Activated naive CD4-positive, alpha-beta T cell treated with anti-CD3 and anti-CD28 coated beads, Interleukin-2, amount 10 ng/mL, durations not matched to agents 7 days and 5 days (primary cell): ENCODE measurements around the gene CYP27B1.

Experiments
- CTCF ChIA-PET: fragments of 350-600 bp; sonication (Branson Sonifier 250); formaldehyde crosslinking; loops from one replicate; lab custom pipeline; 2021; ENCODE audit warnings: antibody characterized with exemption; lab: Charles Lee
- DNase-seq: peaks from one replicate; pipeline ENCODE4 v3.0.0-alpha.2; 2020
- H3K27ac Mint-ChIP-seq: one replicate; pipeline ENCODE4 v1.8.0; 2021; ENCODE audit warnings: mild to moderate bottlenecking, moderate library complexity, mixed read lengths
- H3K27me3 Mint-ChIP-seq: one replicate; pipeline ENCODE4 v1.8.0; 2021; ENCODE audit warnings: mild to moderate bottlenecking, mixed read lengths
- H3K36me3 Mint-ChIP-seq: one replicate; pipeline ENCODE4 v1.8.0; 2021; ENCODE audit warnings: mixed read lengths
- H3K4me1 Mint-ChIP-seq: one replicate; pipeline ENCODE4 v1.8.0; 2021; ENCODE audit warnings: mixed read lengths
- H3K4me3 Mint-ChIP-seq: one replicate; pipeline ENCODE4 v1.8.0; 2021; ENCODE audit warnings: mild to moderate bottlenecking, moderate library complexity, mixed read lengths
- H3K9me3 Mint-ChIP-seq: one replicate; pipeline ENCODE4 v1.8.0; 2021; ENCODE audit warnings: mixed read lengths

The CYP27B1 gene

DNA sequence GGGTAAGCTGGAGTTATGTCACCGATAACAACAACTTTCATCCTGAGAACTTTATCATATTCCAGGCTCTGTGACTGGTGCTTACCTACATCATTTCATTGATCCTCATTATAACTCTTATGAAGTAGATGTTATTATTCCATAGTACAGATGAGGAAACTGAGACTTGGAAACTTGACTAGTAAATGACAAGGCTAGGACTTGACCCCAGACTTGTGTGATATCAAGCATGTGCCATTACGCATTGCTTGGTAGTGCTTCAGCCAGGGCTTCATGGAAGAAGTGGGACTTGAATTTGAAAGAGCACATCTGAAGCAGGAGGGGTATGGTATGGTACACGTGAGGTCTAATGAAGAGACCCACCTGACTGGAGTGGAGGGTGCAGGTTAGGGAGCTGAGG lies 39.8 kb upstream of the CYP27B1 start:
- Mint-ChIP-seq H3K27me3 (no peaks in the 10 kb centered on the region), H3K9me3 (no peaks in the 10 kb centered on the region), H3K36me3 (peaks cover 11% of the 10 kb centered on the region)

DNA sequence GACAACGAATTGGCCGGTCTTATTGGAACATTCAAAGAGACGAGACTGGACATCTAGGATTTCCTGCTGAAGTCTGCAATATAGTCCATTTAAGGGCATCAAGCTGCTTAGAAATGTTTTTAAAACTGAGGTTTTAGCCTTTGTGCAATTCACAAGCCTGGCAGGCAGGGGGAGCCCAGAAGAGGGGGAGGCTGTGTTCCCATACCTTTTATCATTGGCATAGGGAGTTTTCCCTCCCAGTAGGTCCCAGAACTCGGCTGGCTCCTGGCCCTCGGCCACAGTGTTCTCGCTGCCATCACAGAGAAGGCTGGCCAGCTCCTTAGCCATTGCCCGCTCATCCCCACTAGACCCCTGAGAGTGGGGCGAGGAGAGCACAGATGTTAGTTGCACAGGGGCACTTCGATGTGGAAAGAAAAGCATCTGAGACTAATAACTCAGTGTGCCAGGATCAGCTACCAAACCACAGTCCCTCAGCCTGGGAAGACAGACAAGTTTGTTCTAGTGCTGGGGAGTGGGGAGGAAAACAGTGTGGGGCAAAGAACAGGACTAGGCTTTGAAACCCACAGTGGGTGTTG lies 36.5 kb upstream of the CYP27B1 start:
- no peak overlapping the region for H3K27ac Mint-ChIP-seq
- peaks cover 21% of the 10 kb centered on the region for H3K36me3 Mint-ChIP-seq
- CTCF ChIA-PET = interaction anchor here (0.8 to 7.9 kb wide), 27 partner anchors 10 to 219 kb away, joined by 3 to 147 read pairs (median 5); partner anchors contain the start of genes AVIL and TSFM
- peak; percentile 60 for DNase-seq
- H3K27me3 Mint-ChIP-seq = no peaks in the 10 kb centered on the region
- H3K4me1 Mint-ChIP-seq = no peaks in the 10 kb centered on the region
- H3K9me3 Mint-ChIP-seq = no peaks in the 10 kb centered on the region
- H3K4me3 Mint-ChIP-seq = no peak overlapping the region

More for the DNA sequence above, 39.8 kb upstream of the CYP27B1 start:
- no peak for DNase-seq
- H3K27ac Mint-ChIP-seq = no peak overlapping the region
- H3K4me3 Mint-ChIP-seq = no peak overlapping the region
- no peaks in the 10 kb centered on the region for H3K4me1 Mint-ChIP-seq
- CTCF ChIA-PET = interaction anchor here (1.5 kb wide), 1 partner anchor 98 kb away, joined by 7 read pairs; no protein-coding TSS in a partner anchor

DNA sequence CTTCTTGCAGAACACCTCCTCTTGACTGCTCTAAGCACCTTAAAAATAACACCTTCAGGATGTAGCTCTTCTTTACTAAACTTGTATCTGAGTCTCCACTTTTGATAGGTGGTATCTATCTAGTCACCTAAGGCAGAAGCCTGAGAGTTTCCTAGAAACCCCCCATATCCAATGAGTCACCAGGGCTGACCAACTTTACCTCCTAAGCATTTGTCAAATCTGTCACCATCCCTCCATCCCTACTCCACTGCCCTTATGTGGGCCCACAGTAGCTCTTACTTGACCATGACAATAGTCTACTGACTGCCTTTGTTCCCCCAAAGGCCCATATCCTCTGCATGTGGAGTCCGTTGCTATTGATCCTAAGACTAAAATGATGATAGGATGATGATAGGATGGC lies 35.7 kb upstream of the CYP27B1 start:
- H3K36me3 Mint-ChIP-seq = peaks cover 23% of the 10 kb centered on the region
- H3K4me3 Mint-ChIP-seq = no peak overlapping the region
- H3K27me3 Mint-ChIP-seq = no peaks in the 10 kb centered on the region
- H3K9me3 Mint-ChIP-seq = no peaks in the 10 kb centered on the region
- no peak overlapping the region for H3K27ac Mint-ChIP-seq
- no peaks in the 10 kb centered on the region for H3K4me1 Mint-ChIP-seq
- CTCF ChIA-PET = interaction anchor here (0.6 to 7.9 kb wide), 31 partner anchors 9 to 218 kb away, joined by 3 to 147 read pairs (median 4); partner anchors contain the start of genes AVIL and TSFM
- DNase-seq = no peak

DNA sequence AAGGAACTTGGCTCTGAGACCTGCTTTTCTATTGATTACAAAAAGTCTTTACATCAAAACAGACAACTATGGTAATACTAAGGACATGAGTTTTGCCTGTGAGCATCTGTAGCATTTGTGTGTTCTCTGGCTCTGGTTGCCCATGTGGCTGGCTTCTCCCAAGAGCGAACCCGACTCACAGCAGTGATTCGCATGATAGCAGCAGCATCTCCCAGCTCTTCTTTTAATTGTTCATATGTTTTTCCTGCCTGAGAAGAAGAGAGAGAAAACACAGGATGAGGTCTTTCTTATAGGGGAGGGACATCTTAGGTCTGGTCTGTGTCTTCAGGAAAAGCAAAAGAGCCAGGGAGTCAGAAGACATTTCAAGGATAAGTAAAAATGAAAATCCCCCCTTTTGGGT lies 34.1 kb upstream of the CYP27B1 start:
- Mint-ChIP-seq H3K4me1 (no peaks in the 10 kb centered on the region), H3K27me3 (no peaks in the 10 kb centered on the region), H3K9me3 (no peaks in the 10 kb centered on the region), H3K36me3 (peaks cover 33% of the 10 kb centered on the region), H3K4me3 (no peak overlapping the region), H3K27ac (peak overlapping the region; percentile 34)
- CTCF ChIA-PET = interaction anchor here (1.0 to 7.9 kb wide), 4 partner anchors 15 to 101 kb away, joined by 3 to 147 read pairs (median 8); partner anchors contain the start of gene TSFM
- DNase-seq = no peak

DNA sequence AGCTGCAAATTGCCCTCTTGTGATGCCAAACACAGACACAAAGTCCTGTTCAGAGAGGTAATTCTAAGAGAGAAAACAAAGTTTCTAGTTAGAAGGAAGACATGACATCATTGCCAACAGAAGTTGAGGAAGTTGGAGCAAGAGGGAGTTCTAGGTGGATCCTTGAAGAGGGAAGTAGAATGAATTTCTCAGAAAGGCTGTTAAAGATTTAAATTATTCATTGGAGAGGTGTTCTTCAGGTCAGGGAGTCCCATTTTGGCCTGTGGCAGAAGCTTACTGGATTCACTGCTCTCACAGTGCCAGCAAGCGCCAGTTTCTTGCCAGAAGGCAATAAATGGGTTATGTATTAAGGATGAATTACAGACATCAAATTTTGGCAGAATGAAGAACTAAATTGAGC lies 31.1 kb upstream of the CYP27B1 start:
- no peak overlapping the region for H3K4me3 Mint-ChIP-seq
- no peaks in the 10 kb centered on the region for H3K27me3 Mint-ChIP-seq
- no peaks in the 10 kb centered on the region for H3K4me1 Mint-ChIP-seq
- peaks cover 46% of the 10 kb centered on the region for H3K36me3 Mint-ChIP-seq
- H3K27ac Mint-ChIP-seq = no peak overlapping the region
- H3K9me3 Mint-ChIP-seq = no peaks in the 10 kb centered on the region
- DNase-seq = no peak
- CTCF ChIA-PET = interaction anchor here (0.8 to 7.9 kb wide), 3 partner anchors 15 to 104 kb away, joined by 3 to 147 read pairs (median 3); partner anchors contain the start of genes AVIL and TSFM

DNA sequence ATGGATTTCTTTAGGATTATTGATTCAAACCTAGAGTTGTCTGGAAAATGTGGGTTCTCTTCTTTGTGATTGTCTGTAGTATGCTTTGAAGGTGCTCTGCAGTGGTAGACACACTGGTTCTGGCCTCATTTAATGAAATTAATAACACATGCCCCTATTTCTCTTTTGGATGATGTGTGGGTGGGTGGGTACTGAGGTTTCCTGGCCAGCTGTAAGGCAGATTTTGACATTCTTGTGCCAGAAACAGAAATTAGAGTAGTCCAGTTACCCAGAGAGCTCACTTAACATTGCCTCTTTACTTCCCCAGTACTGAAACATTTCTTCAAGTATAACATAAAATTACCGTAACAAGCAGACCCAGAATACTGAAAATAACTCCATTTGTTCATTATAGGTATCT lies 30.1 kb upstream of the CYP27B1 start:
- H3K27ac Mint-ChIP-seq = no peak overlapping the region
- peaks cover 45% of the 10 kb centered on the region for H3K36me3 Mint-ChIP-seq
- H3K4me3 Mint-ChIP-seq = no peak overlapping the region
- DNase-seq = no peak
- H3K27me3 Mint-ChIP-seq = no peaks in the 10 kb centered on the region
- H3K4me1 Mint-ChIP-seq = no peaks in the 10 kb centered on the region
- CTCF ChIA-PET = interaction anchor here (1.5 kb wide), 1 partner anchor 108 kb away, joined by 3 read pairs; no protein-coding TSS in a partner anchor
- H3K9me3 Mint-ChIP-seq = no peaks in the 10 kb centered on the region

DNA sequence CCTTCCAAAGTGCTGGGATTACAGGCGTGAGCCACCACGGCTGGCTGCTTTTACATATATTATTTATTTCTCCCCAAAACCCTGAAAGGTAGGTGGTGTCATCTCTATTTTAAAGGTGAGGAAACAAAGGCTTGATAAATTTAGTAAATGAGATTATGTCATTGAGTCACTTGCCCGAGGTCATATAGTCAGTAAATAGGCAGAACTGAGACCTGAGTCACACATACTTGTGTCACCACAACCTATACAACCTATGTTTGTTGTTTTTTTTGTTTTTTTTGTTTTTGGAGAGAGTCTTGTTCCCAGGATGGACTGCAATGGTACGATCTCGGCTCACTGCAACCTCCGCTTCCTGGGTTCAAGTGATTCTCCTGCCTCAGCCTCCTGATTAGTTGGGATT lies 28.5 kb upstream of the CYP27B1 start:
- Mint-ChIP-seq H3K4me3 (no peak overlapping the region), H3K27ac (no peak overlapping the region), H3K4me1 (no peaks in the 10 kb centered on the region), H3K36me3 (peaks cover 47% of the 10 kb centered on the region), H3K9me3 (no peaks in the 10 kb centered on the region), H3K27me3 (no peaks in the 10 kb centered on the region)
- CTCF ChIA-PET = interaction anchor here (1.5 to 2.6 kb wide), 2 partner anchors 13 to 110 kb away, joined by 3 to 13 read pairs; partner anchors contain the start of gene TSFM
- no peak for DNase-seq

DNA sequence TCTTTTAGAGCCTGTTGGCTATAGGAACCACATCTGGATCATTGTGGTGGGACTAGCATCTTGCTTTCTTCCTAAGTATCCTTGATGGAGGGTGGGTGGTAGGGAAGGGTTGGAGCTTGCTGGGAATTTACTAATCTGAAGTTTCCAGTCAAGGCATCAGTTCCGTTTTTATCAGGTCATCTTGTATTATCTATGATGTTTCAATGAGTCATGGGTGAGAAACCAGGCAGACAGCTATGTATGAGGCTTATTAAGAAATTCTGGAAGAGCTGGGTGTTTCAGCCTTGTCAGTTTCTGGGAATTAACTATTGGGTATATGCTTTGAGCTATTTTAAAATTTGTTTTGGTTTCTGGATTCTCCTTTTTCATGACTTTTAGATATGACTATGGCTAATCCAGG lies 27.0 kb upstream of the CYP27B1 start:
- H3K27ac Mint-ChIP-seq = no peak overlapping the region
- no peaks in the 10 kb centered on the region for H3K4me1 Mint-ChIP-seq
- CTCF ChIA-PET = interaction anchor here (1.1 to 3.5 kb wide), 5 partner anchors 9 to 126 kb away, joined by 3 to 24 read pairs (median 4); partner anchors contain the start of gene TSFM
- no peak overlapping the region for H3K4me3 Mint-ChIP-seq
- H3K27me3 Mint-ChIP-seq = no peaks in the 10 kb centered on the region
- peaks cover 46% of the 10 kb centered on the region for H3K36me3 Mint-ChIP-seq
- no peak for DNase-seq
- no peaks in the 10 kb centered on the region for H3K9me3 Mint-ChIP-seq

DNA sequence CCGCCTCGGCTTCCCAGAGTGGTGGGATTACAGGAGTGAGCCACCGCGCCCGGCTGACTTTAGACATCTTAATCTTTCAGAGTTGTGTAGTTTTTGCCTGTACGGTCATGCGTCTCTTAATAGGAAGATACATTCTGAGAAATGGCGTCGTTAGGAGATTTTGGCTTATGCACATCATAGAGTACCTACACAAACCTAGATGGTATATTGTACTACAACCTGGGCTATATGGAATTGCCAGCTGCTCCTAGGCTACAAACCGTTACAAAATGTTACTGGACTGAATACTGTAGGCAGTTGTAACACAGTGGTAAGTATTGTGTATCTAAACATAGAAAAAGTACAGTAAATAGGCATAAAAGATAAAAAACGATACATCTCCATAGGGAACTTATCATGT lies 17.0 kb upstream of the CYP27B1 start:
- H3K36me3 Mint-ChIP-seq = peaks cover 26% of the 10 kb centered on the region
- peak overlapping the region; percentile 76 for H3K4me3 Mint-ChIP-seq
- no peaks in the 10 kb centered on the region for H3K9me3 Mint-ChIP-seq
- DNase-seq = no peak
- H3K4me1 Mint-ChIP-seq = peaks cover 45% of the 10 kb centered on the region
- CTCF ChIA-PET = interaction anchor here (0.7 to 2.6 kb wide), 5 partner anchors 11 to 119 kb away, joined by 3 to 13 read pairs (median 10); no protein-coding TSS in a partner anchor
- no peaks in the 10 kb centered on the region for H3K27me3 Mint-ChIP-seq
- H3K27ac Mint-ChIP-seq = peak overlapping the region; percentile 39

DNA sequence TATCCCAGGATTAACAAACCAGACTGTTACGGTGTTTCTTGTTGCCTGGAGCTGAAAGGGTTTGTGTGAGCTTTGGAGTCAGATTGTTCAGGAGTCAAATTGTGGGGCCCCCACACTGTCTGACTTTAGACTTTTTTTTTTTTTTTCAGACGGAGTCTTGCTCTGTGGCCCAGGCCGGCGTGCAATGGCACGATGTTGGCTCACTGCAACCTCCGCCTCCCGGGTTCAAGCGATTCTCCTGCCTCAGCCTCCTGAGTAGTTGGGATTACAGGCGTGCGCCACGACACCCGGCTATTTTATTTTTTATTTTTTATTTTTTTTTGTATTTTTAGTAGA lies 16.6 kb upstream of the CYP27B1 start:
- no peak for DNase-seq
- Mint-ChIP-seq H3K27me3 (no peaks in the 10 kb centered on the region), H3K36me3 (peaks cover 23% of the 10 kb centered on the region), H3K27ac (peak overlapping the region; percentile 95), H3K9me3 (no peaks in the 10 kb centered on the region), H3K4me3 (peak overlapping the region; percentile 99), H3K4me1 (peaks cover 48% of the 10 kb centered on the region)
- CTCF ChIA-PET = interaction anchor here (0.9 to 2.6 kb wide), 9 partner anchors 9 to 120 kb away, joined by 3 to 13 read pairs (median 6); no protein-coding TSS in a partner anchor

DNA sequence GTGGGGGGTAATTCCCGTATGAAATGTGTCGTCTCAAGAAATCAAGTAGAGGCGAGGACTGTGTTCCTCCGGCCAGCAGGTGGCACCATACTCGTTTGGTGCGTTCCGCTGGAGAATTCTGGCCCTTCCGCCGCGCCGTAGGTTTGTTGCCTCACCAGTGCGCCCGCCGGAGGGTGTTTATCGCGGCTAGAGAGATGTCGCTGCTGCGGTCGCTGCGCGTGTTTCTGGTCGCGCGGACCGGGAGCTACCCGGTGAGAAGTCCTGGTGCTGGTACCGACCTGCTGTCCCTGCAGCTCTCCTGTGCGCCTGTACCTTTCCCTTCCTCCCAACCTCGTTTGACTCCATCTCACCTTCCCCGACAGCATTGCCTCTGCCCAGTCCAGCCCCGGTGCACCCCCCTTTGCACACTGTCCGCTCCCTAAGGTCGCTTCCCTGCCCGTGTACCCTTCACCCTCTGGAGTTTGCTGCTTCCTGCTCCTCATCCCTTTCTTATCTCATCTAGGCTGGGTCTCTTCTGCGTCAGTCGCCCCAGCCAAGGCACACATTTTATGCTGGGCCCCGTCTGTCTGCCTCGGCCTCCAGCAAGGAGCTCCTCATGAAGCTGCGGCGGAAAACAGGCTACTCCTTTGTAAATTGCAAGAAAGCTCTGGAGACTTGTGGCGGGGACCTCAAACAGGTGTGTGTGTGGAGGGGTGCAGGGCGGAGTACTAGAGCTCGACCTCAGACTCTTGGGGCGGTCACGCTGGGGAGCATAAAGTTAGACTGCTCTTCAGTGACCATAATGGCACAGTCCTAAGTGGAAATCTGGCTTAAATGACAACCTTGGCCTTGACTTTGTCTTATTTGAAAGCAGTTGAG lies 16.0 kb upstream of the CYP27B1 start, which contains the start of gene TSFM:
TSS of gene TSFM (plus strand) at position 180 of the 858 bp plus-strand sequence. CDS start at position 195, 15 bp downstream.
- CTCF ChIA-PET = interaction anchor here (0.7 to 2.6 kb wide), 10 partner anchors 9 to 120 kb away, joined by 3 to 13 read pairs (median 6); no protein-coding TSS in a partner anchor
- Mint-ChIP-seq H3K27me3 (no peaks in the 10 kb centered on the region), H3K36me3 (peaks cover 21% of the 10 kb centered on the region), H3K9me3 (no peaks in the 10 kb centered on the region), H3K4me1 (peaks cover 50% of the 10 kb centered on the region), H3K27ac (peak within 1 kb of the TSS; percentile 95), H3K4me3 (peak within 1 kb of the TSS; percentile 99)
- peak; percentile 98 for DNase-seq

DNA sequence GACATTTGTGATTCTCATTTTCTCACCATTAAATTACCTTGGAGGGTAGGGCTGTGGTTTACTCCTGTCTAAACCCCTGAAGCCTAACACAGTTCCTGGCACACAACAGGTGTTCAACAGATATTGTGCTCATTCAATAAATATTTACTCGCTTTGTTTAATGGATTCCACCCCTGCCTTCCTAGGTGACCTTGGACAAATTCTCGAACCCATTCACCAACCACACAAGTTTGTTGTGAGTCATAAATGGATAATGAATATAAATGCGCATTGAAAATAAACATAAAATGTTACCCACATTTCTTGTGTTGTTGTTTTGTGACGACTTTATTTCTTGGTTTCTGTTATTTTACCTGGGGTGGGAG lies 15.3 kb upstream of the CYP27B1 start:
- CTCF ChIA-PET = interaction anchor here (1.0 to 2.6 kb wide), 7 partner anchors 12 to 123 kb away, joined by 3 to 13 read pairs (median 7); no protein-coding TSS in a partner anchor
- no peaks in the 10 kb centered on the region for H3K27me3 Mint-ChIP-seq
- H3K4me3 Mint-ChIP-seq = peak overlapping the region; percentile 99
- no peaks in the 10 kb centered on the region for H3K9me3 Mint-ChIP-seq
- no peak for DNase-seq
- H3K4me1 Mint-ChIP-seq = peaks cover 50% of the 10 kb centered on the region
- H3K36me3 Mint-ChIP-seq = peaks cover 19% of the 10 kb centered on the region
- H3K27ac Mint-ChIP-seq = peak overlapping the region; percentile 95

DNA sequence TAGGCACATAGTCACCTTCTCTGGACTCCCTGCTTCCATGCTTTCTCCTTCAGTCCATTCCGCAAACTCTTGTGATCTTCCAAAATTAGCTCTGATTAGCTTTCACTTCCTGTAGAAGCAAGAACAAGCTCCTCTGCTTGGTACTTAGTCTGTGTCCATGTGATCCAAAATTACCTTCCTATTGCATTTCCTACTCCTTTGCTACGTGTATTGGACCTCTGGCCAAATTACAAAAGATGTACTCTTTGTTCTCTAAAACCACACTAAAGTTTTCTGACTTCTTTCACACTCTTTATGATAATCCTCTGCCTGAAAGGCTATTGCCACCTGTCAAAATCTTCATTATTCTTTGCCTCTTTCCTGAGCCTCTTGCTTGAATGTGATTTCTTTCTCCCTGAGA lies 14.9 kb upstream of the CYP27B1 start:
- no peaks in the 10 kb centered on the region for H3K9me3 Mint-ChIP-seq
- peak overlapping the region; percentile 77 for H3K27ac Mint-ChIP-seq
- peaks cover 50% of the 10 kb centered on the region for H3K4me1 Mint-ChIP-seq
- H3K4me3 Mint-ChIP-seq = no peak overlapping the region
- CTCF ChIA-PET = interaction anchor here (1.1 to 2.6 kb wide), 7 partner anchors 9 to 123 kb away, joined by 4 to 13 read pairs (median 7); partner anchors contain the start of genes EEF1AKMT3 and METTL1
- H3K36me3 Mint-ChIP-seq = peaks cover 19% of the 10 kb centered on the region
- DNase-seq = no peak
- no peaks in the 10 kb centered on the region for H3K27me3 Mint-ChIP-seq

DNA sequence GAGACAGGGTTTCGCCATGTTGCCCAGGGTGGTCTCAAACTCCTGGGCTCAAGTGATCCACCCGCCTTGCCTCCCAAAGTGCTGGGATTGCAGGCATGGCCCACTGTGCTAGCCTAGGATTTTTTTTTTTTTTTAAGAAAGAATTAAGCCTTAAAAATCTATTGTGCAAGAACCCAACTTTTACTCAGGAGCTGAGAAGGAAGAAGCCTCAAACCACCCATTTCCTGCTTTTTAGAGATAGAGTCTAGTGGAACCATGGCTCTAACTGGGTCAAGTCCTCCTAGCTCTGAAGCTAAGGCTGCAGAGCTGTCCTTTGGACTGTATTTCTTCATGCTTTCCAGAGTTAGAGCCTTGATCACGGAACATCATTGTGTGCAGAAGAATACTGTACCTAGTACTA lies 14.4 kb upstream of the CYP27B1 start:
- no peak overlapping the region for H3K4me3 Mint-ChIP-seq
- peak overlapping the region; percentile 77 for H3K27ac Mint-ChIP-seq
- no peaks in the 10 kb centered on the region for H3K27me3 Mint-ChIP-seq
- peaks cover 48% of the 10 kb centered on the region for H3K4me1 Mint-ChIP-seq
- no peaks in the 10 kb centered on the region for H3K9me3 Mint-ChIP-seq
- no peak for DNase-seq
- peaks cover 15% of the 10 kb centered on the region for H3K36me3 Mint-ChIP-seq
- CTCF ChIA-PET = interaction anchor here (1.1 to 2.6 kb wide), 7 partner anchors 9 to 124 kb away, joined by 4 to 13 read pairs (median 7); partner anchors contain the start of genes EEF1AKMT3 and METTL1
